Upper lobe of left lung (tissue), 4 donors: ENCODE results near the gene ZNF697.

Experiments used
- POLR2A ChIP-seq, 4 donors: fragments of 450-650 bp; IDR thresholded peaks; one replicate each; pipeline ENCODE4 v1.5.1; 2016 to 2017; ENCODE audit warnings: antibody characterized with exemption in 4 of 4, mild to moderate bottlenecking in 2 of 4
- POLR2AphosphoS5 ChIP-seq, 2 donors: sonication (generic); formaldehyde crosslinking; IDR thresholded peaks; one replicate each; pipeline ENCODE4 v1.5.1; 2017; ENCODE audit warnings: antibody characterized with exemption in 2 of 2
- TF ChIP-seq, protein P1 (sequence below), 6 experiments: fragments of 450-650 bp in 4 of 6; fragments of 200-600 bp in 2 of 6; sonication (generic) in 2 of 6; IDR thresholded peaks; one replicate each; pipeline ENCODE4 v1.5.1; 2016 to 2019; ENCODE audit warnings: antibody characterized with exemption in 6 of 6

DNA sequence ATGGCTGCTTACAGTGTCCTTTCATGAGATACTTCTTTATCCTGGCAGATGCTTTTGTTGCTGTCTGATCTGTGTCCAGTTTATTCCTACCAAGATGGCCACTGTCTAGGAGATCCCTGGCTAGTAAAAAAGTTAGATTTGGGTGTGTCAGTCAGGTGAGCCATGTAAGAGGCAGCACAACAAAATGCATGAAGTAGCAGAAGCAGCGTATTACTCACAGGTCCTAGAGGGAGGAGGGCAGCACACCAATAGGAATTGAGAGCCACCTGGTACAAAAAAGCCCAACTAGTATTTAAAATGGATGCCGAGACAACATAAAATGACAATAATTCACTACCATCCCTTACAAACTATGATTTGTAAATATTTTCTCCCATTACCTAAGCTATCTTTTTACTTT, 22.8 kb upstream of the ZNF697 start:
- TF ChIP-seq POLR2A (IDR thresholded peaks at IDR 0.05) (no peak), POLR2AphosphoS5 (IDR thresholded peaks at IDR 0.05) (no peak)
- TF ChIP-seq, protein P1, sequence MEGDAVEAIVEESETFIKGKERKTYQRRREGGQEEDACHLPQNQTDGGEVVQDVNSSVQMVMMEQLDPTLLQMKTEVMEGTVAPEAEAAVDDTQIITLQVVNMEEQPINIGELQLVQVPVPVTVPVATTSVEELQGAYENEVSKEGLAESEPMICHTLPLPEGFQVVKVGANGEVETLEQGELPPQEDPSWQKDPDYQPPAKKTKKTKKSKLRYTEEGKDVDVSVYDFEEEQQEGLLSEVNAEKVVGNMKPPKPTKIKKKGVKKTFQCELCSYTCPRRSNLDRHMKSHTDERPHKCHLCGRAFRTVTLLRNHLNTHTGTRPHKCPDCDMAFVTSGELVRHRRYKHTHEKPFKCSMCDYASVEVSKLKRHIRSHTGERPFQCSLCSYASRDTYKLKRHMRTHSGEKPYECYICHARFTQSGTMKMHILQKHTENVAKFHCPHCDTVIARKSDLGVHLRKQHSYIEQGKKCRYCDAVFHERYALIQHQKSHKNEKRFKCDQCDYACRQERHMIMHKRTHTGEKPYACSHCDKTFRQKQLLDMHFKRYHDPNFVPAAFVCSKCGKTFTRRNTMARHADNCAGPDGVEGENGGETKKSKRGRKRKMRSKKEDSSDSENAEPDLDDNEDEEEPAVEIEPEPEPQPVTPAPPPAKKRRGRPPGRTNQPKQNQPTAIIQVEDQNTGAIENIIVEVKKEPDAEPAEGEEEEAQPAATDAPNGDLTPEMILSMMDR (IDR thresholded peaks at IDR 0.05): no peak
